Neutrophil (primary cell): ENCODE data around the gene HOGA1.
"Not testable (repeated sequence)": the region's sequence is repeated elsewhere in the genome, so short reads cannot be mapped to it uniquely, and the experiment has no call there.

Experiments used
- H3K27ac ChIP-seq: fragments of 200-600 bp; sonication (generic); 2 replicates; pipeline ENCODE4 v1.5.1; 2016; ENCODE audit warnings: mild to moderate bottlenecking, moderate library complexity
- H3K27me3 ChIP-seq: fragments of 200-600 bp; sonication (generic); 2 replicates; pipeline ENCODE4 v1.6.0; 2016; ENCODE audit warnings: mild to moderate bottlenecking
- H3K36me3 ChIP-seq: fragments of 200-600 bp; sonication (generic); 2 replicates; pipeline ENCODE4 v1.5.1; 2017
- H3K4me1 ChIP-seq, 2 experiments: fragments of 200-600 bp in 1 of 2; sonication (generic) in 1 of 2; 1 replicate in 1 of 2; 2 replicates in 1 of 2; pipeline versions ENCODE4 v1.5.1 to v1.6.1; 2013 to 2016; ENCODE audit warnings: low read depth in 1 of 2, low read length in 1 of 2, mild to moderate bottlenecking in 1 of 2, moderate library complexity in 1 of 2; ENCODE audit not compliant: control insufficient read depth in 1 of 2, insufficient read depth in 1 of 2
- H3K4me3 ChIP-seq, 2 experiments: fragments of 200-600 bp in 1 of 2; sonication (generic) in 1 of 2; 1 replicate in 1 of 2; 2 replicates in 1 of 2; pipeline ENCODE4 v1.5.1; 2013 to 2016; ENCODE audit warnings: low read depth in 1 of 2, low read length in 1 of 2, mild to moderate bottlenecking in 1 of 2, moderate library complexity in 1 of 2
- H3K9me3 ChIP-seq: fragments of 200-600 bp; sonication (generic); 2 replicates; pipeline ENCODE4 v1.5.1; 2016
- TF ChIP-seq, protein P1 (sequence below): fragments of 200-600 bp; sonication (generic); IDR thresholded peaks from 2 replicates; pipeline ENCODE4 v1.5.1; 2016; ENCODE audit warnings: antibody characterized with exemption

HOGA1 gene

DNA sequence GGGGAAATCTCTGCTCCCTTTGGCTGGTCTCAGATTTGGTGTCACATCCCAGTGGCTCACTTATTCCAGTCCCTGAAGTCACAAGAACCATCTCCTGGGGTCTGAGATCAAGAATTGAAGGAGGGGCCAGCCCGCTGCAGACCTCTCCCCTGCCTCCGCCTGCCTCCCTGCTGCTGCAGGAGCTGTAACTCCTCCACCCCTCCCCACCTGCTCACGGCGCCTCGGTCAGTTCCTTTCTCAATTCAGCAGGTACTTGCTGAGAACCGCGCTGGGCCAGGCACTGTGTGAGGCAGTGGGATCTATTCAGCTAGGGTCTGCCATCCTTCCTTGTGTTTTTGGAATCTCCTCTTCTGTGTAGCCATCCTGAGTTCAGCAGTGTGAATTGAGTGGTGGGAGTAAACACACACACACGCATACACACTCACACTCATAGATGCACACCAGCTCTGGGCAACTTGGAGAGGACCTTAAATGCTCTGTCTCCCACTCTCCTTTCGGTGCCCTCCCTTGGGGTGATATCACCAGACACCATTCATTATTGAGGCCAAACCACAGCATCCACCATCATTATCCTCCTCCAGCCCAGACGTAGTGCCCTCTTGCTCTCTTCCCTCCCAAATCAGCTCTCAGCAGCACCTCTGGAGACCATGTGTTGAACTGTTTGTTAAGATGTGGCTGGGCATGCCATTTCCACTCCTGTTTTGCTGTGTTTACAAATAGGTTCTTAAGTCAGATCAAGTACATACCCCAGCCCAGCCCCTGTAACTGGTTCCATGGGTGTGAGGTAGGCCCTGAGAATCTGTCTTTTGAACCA, 33.6 kb upstream of the HOGA1 start:
- Histone ChIP-seq H3K27ac (no peak overlapping the region), H3K4me1 (peaks cover 0 to 1% of the 10 kb centered on the region in 2 experiments), H3K4me3 (no peak overlapping the region), H3K9me3 (no peaks in the 10 kb centered on the region), H3K27me3 (no peaks in the 10 kb centered on the region), H3K36me3 (peaks cover 12% of the 10 kb centered on the region)
- TF ChIP-seq, protein P1, sequence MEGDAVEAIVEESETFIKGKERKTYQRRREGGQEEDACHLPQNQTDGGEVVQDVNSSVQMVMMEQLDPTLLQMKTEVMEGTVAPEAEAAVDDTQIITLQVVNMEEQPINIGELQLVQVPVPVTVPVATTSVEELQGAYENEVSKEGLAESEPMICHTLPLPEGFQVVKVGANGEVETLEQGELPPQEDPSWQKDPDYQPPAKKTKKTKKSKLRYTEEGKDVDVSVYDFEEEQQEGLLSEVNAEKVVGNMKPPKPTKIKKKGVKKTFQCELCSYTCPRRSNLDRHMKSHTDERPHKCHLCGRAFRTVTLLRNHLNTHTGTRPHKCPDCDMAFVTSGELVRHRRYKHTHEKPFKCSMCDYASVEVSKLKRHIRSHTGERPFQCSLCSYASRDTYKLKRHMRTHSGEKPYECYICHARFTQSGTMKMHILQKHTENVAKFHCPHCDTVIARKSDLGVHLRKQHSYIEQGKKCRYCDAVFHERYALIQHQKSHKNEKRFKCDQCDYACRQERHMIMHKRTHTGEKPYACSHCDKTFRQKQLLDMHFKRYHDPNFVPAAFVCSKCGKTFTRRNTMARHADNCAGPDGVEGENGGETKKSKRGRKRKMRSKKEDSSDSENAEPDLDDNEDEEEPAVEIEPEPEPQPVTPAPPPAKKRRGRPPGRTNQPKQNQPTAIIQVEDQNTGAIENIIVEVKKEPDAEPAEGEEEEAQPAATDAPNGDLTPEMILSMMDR = no peak

DNA sequence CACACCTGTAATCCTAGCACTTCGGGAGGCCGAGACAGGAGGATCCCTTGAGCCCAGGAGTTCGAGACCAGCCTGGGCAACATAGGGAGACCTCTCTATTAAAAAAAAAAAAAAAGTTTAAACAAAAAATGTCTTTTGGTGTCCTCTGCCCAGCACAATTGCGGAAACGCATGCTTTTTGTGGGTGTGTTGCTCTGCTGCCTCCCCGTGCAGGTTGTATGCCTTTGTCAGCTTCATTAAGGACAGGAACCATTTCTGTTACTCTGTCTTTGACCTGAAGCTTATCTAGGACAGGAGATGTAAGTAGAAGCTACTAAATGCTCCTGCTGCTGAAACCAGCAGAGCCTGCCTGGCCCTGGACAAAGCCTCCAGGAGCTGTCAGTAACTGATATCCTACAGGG, 32.9 kb upstream of the HOGA1 start:
- TF ChIP-seq, protein P1 = no peak
- H3K27me3 ChIP-seq = no peaks in the 10 kb centered on the region

DNA sequence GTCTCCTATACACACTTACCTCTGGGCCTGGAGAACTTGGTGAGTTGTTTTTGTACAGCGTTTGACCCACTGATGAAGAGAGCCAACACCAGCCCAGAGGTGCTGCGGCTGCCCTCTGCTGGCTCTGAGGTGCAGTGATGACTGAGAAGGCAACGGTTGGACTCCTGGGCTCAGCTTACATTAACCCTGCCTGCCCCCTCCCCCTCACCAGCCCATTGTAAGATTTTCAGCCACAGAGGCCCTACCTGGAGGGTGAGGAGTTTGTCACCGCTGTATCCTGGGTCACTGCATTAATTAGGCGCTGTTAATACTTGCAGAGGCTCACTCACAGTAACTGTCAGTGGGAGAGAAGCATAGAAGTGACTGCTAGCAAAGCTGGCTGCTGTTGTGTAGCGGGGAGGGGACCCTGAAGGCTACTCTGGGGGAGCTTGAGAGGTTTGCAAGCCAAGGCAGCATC, 30.6 kb upstream of the HOGA1 start:
- no peak overlapping the region for H3K4me3 ChIP-seq
- peaks cover 9% of the 10 kb centered on the region for H3K36me3 ChIP-seq
- TF ChIP-seq, protein P1 = peak; percentile 60
- no peaks in the 10 kb centered on the region for H3K4me1 ChIP-seq
- H3K27me3 ChIP-seq = no peaks in the 10 kb centered on the region
- peak overlapping the region; percentile 9 for H3K27ac ChIP-seq
- no peaks in the 10 kb centered on the region for H3K9me3 ChIP-seq

More for the DNA sequence above, 32.9 kb upstream of the HOGA1 start:
- peaks cover 12% of the 10 kb centered on the region for H3K36me3 ChIP-seq
- no peaks in the 10 kb centered on the region for H3K9me3 ChIP-seq
- no peaks in the 10 kb centered on the region for H3K4me1 ChIP-seq
- H3K4me3 ChIP-seq = no peak overlapping the region
- H3K27ac ChIP-seq = no peak overlapping the region

DNA sequence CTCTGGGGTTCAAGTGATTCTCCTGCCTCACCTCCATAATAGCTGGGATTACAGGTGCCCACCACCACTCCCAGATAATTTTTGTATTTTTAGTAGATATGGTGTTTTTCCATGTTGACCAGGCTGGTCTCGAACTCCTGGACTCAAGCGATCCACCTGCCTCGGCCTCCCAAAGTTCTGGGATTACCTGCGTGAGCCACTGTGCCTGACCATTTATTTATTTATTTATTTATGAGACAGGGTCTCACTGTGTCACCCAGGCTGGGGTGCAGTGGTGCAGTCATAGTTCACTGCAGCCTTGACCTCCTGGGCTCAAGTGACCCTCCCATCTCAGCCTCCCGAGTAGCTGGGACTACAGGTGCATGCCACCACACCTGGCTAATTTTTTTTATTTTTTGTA, 29.9 kb upstream of the HOGA1 start:
- not testable (repeated sequence) for H3K27me3 ChIP-seq, H3K4me3 ChIP-seq, H3K4me1 ChIP-seq, H3K27ac ChIP-seq, H3K9me3 ChIP-seq, H3K36me3 ChIP-seq

DNA sequence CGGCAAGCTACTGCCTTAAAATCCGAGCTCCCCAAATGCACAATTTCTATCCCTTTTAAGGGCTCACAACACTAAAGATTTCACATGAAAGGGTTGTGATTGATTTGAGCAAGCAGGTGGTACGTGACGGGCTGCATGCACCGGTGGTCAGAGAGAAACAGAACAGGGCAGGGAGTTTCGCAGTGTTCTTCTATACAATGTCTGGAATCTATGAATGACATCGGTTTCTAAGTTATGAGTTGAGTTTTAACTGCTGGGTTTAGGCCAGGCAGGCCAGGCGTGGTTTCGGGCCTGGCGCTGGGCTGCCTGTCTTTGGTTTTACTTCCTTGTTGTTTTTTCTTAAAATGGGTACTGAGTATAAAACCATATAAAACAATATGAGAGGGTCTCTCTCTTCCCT, 28.6 kb upstream of the HOGA1 start:
- not testable (repeated sequence) for H3K36me3 ChIP-seq, H3K4me3 ChIP-seq, H3K4me1 ChIP-seq, H3K9me3 ChIP-seq, H3K27ac ChIP-seq, H3K27me3 ChIP-seq

DNA sequence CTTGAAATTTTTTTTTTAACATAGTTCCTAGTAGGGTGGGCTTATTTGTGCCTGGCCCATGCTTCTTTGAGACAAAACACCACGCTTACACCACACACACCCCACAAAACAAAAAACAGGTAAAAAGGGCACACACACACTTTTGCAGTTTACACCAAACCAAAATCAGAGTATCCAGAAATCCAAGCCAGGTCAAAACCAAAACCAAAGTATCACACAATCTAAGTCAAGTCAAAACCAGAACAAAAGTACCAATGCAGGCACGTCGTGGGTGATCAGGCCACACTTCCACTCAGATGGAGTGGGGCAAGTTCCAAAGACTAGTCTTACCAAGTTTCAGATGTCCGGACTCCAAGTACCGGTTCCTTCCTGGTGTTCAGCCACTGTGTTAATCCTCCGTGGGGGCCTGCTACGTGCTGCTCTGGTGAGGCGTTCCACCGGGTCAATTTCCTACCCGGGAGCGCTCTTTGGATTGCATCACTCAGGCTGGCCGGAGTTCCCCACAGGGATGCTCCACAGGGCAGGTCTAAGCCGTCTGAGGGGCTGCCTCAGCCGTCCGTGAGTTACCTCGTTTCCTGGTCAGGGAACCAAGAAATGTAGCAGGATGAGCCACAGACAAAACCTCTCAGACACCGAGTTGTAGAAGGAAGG, 23.3 kb upstream of the HOGA1 start:
- H3K9me3 ChIP-seq, H3K4me1 ChIP-seq, H3K36me3 ChIP-seq, H3K27ac ChIP-seq, H3K4me3 ChIP-seq, H3K27me3 ChIP-seq: not testable (repeated sequence)

DNA sequence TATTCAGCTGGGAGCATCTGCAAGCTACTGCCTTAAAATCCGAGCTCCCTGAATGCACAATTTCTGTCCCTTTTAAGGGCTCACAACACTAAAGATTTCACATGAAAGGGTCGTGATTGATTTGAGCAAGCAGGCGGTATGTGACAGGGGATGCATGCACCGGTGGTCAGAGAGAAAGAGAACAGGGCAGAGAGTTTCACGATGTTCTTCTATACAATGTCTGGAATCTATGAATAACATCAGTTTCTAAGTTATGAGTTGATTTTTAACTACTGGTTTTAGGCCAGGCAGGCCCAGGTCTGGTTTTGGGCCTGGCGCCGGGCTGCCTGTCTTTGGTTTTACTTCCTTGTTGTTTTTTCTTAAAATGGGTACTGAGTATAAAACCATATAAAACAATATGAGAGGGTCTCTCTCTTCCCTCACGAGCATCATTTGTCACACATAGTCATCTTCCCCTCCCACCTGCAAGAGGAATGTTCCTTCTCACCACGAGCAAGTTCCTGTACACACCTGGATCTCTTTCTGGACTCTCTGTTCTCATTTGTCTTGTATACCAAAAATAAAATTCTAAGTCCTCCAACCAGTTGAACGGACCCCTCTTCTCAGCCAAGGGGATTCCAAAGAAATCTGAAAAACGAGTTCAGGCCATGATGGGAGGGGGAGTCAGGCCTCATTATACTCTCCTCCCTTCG, 22.7 kb upstream of the HOGA1 start:
- H3K27ac ChIP-seq, H3K4me1 ChIP-seq, H3K27me3 ChIP-seq, H3K9me3 ChIP-seq, H3K36me3 ChIP-seq, H3K4me3 ChIP-seq: not testable (repeated sequence)

DNA sequence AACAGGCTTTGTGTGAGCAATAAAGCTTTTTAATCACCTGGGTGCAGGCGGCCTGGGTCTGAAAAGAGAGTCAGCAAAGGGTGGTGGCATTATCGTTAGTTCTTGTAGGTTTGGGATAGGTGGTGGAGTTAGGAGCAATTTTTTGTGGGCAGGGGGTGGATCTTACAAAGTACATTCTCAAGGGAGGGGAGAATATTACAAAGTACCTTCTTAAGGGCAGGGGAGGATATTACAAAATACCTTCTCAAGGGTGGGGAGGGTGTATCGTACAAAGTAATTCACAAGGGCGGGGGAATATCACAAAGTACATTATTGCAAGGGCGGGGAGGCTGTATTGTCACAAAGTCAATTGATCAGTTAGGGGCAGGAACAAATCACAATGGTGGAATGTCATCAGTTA, 21.9 kb upstream of the HOGA1 start:
- not testable (repeated sequence) for H3K4me3 ChIP-seq, H3K27me3 ChIP-seq, H3K9me3 ChIP-seq, H3K4me1 ChIP-seq, H3K36me3 ChIP-seq, H3K27ac ChIP-seq
